ENCODE measurements around the gene FAM169A. TPM values are rescaled to one million over a fixed set of nuclear protein-coding genes. Genes with fewer than 3 reads are reported as not detected.

FAM169A gene
- total and polyA plus RNA-seq, 2 donors (not counting 3 experiments of a cell fraction or from before 2014, with no cell fraction given), result 0.06 to 0.62 TPM

DNA sequence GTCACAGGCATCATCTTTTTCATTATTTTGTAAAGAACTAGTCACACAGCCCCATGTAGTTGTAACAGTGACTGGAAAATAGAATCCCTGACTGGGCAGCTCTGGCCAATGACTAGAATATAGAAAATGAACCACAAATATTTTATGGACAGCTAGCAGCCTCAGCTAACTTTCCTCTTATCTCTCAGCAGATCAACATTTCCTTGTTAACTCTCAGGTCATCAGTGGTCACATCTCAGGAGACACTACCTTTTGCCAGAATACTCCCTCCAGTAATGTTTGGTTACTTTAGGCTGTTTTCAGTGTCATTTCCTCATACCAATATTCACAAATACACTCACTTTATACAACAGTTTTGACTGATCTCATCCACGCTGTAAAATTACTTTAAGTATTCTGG, 43.9 kb downstream of the FAM169A start:
- Histone ChIP-seq H3K27me3 (ENCODE audit: control insufficient read depth in 2 of 2, insufficient read depth in 2 of 2, low read length in 2 of 2) (peaks cover 0 to 3% of the 10 kb centered on the region in 2 experiments), H2AFZ (ENCODE audit: low read depth, low read length) (no peak overlapping the region), H3K9me1 (replicated peaks; ENCODE audit: control insufficient read depth, extremely low read depth, insufficient read depth, low read length) (no peaks in the 10 kb centered on the region), H3K27ac (ENCODE audit: insufficient read depth, low read depth, low read length) (no peak overlapping the region), H3K9ac (replicated peaks; ENCODE audit: extremely low read depth, insufficient read depth, low read length) (no peak overlapping the region), H3K4me2 (ENCODE audit: insufficient read depth, low read length) (no peak overlapping the region), H3K4me1 (ENCODE audit: control insufficient read depth, extremely low read depth, insufficient read depth, low read length) (no peaks in the 10 kb centered on the region), H3K9me3 (replicated peaks; ENCODE audit: control insufficient read depth, insufficient read depth, low read length) (no peaks in the 10 kb centered on the region), H3K79me2 (ENCODE audit: control insufficient read depth, insufficient read depth, low read length) (no peaks in the 10 kb centered on the region), H3K4me3 (replicated peaks in 1 of 3; ENCODE audit: insufficient read depth in 1 of 3, low read depth in 1 of 3, low read length in 3 of 3) (no peak overlapping the region), H4K20me1 (replicated peaks; ENCODE audit: control insufficient read depth, extremely low read depth, insufficient read depth, low read length) (no peaks in the 10 kb centered on the region), H3K36me3 (ENCODE audit: control insufficient read depth in 2 of 2, extremely low read depth in 1 of 2, insufficient read depth in 2 of 2, low read length in 2 of 2) (no peaks in the 10 kb centered on the region)
- FAIRE-seq, result no peak
- ChIA-PET POLR2A (no interaction called here), CTCF (no interaction called here)
- TF ChIP-seq FOS (IDR thresholded peaks at IDR 0.05; ENCODE audit: borderline replicate concordance, insufficient read depth, low read length) (no peak), GATA2 (IDR thresholded peaks at IDR 0.05; ENCODE audit: insufficient read depth, insufficient read length, low read depth, low read length) (no peak), MYC (IDR thresholded peaks at IDR 0.05; ENCODE audit: low read depth, low read length) (no peak), POLR2A (IDR thresholded peaks at IDR 0.05; ENCODE audit: low read depth, low read length) (no peak), EZH2 (IDR thresholded peaks at IDR 0.05; ENCODE audit: borderline replicate concordance, low read depth, low read length, severe bottlenecking) (no peak), JUN (IDR thresholded peaks at IDR 0.05; ENCODE audit: borderline replicate concordance, insufficient read depth, insufficient read length, low read depth) (no peak), POLR2AphosphoS5 (IDR thresholded peaks at IDR 0.05; ENCODE audit: insufficient read depth, low read depth, low read length) (no peak), MAX (IDR thresholded peaks at IDR 0.05; ENCODE audit: insufficient read depth, insufficient read length) (no peak)
- TF ChIP-seq, protein P1, sequence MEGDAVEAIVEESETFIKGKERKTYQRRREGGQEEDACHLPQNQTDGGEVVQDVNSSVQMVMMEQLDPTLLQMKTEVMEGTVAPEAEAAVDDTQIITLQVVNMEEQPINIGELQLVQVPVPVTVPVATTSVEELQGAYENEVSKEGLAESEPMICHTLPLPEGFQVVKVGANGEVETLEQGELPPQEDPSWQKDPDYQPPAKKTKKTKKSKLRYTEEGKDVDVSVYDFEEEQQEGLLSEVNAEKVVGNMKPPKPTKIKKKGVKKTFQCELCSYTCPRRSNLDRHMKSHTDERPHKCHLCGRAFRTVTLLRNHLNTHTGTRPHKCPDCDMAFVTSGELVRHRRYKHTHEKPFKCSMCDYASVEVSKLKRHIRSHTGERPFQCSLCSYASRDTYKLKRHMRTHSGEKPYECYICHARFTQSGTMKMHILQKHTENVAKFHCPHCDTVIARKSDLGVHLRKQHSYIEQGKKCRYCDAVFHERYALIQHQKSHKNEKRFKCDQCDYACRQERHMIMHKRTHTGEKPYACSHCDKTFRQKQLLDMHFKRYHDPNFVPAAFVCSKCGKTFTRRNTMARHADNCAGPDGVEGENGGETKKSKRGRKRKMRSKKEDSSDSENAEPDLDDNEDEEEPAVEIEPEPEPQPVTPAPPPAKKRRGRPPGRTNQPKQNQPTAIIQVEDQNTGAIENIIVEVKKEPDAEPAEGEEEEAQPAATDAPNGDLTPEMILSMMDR (IDR thresholded peaks at IDR 0.05; ENCODE audit: extremely low read depth in 1 of 2, insufficient read depth in 1 of 2, low read depth in 1 of 2, low read length in 2 of 2), result no peak
- no peak for DNase-seq (ENCODE audit: low read depth, low spot score)
- intact Hi-C loops (cut with micrococcal nuclease) (no loop called here), dilution Hi-C loops (cut with MboI; ENCODE audit: extremely low pct_ligation_motif_present, low sequenced_read_pairs) (no loop called here)
- BruUV-seq (replicated peaks), result no TSS peak
